Renal cortical epithelial cell (primary cell): ENCODE data around the gene DMPK. TPM values are rescaled to one million over a fixed set of nuclear protein-coding genes. Genes with fewer than 3 reads are reported as not detected.
"Not testable (repeated sequence)": the region's sequence is repeated elsewhere in the genome, so short reads cannot be mapped to it uniquely, and the experiment has no call there.

Experiments used
- DNase-seq: peaks from one replicate; pipeline ENCODE4 v3.0.0-alpha.2; 2011; ENCODE audit warnings: low read depth
- total RNA-seq: library from RNA; depleted of rRNA; stranded (reverse); fragments of >200 nt; gene quantifications from 2 replicates; pipeline ENCODE4 v1.2.3, GENCODE V29; 2014

The DMPK gene
- total RNA-seq, 1 donor from 2014 or later = 32.3 TPM

- DNase-seq = no peak
These were observed 33.4 kb upstream of the DMPK start for GRCh38 chr19:45815481-45816216.

GRCh38 chr19:45814851-45815480 is 32.7 kb upstream of the DMPK start, which contains the start of gene RSPH6A:
RSPH6A (minus strand) TSS chr19:45815308; CDS start chr19:45815176, 132 bp downstream.
- no peak for DNase-seq

DNA sequence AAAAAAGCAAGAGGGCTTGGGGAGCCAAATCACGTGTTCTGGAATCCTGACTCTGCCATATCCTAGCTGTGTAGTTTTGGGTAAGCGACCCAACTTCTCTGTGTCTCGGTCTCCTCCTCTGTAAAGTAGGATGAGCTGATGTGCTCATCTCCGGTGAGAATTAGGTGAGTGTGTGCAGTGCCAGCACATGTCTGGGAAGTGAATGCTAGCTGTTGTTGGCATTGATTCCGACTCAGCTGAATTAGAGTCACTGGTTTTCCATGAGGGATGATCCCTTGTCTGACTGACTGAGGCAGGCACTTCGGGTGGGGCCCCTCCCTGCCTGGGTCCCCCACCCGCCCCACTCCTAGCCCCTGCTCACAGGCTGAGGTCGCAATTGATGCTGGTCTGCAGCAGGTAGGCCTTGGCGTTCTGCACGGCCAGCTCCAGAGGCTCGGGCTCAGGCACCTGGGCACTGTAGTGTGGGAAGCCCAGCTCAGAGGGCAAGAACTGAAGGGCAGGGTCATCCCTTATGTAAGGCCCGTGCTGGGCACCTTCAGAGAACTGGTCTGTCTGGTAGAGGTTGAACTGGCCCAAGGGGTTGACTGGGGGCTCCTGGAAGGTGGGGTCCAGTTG is 32.0 kb upstream of the DMPK start:
- no peak for DNase-seq

- no peak for DNase-seq
These were observed 30.0 kb upstream of the DMPK start for GRCh38 chr19:45812297-45812696.

DNA sequence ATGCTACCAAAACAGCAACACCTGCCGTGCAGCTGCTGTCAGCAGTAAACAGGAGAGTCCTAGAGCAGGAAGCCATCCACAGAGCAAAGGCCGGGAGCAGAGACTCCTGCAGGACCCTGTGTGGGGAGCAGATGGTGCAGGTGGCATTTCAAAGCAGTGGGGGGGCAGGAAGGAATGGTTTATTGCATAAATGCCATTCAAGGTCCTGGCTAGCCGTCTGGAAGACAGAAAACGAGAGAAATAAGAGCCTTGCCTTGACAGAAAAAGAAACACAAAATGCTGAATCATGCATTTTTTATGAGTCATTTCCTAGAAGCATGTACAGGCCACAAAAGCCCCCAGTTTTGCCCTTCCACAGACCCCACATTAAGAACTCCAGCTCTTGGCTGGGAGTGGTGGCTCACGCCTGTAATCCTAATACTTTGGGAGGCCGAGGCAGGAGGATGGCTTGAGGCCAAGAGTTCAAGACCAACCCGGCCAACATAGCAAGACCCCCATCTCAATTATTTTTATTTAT is 27.4 kb upstream of the DMPK start:
- peak; percentile 89 for DNase-seq

DNA sequence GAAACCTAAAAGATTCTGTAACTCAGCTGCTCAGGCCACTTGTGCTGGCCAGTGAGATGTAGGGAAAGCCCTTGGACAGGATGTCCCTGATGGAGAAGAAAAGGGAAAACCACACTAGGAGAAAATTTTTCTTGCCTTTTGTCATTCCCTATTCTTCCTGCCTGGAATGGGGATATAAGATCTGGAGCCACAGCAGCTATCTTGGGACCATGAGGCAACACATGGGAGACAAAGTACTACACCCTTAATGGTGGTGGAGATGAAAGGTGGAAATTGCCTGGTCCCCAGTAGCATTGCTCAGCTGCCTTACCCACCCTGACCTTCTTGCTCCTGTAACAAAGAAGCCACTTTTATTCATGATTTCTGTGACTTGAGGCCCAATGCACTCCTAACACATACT is 23.4 kb upstream of the DMPK start:
- DNase-seq = no peak

GRCh38 chr19:45804959-45805230 is 22.6 kb upstream of the DMPK start:
- DNase-seq = no peak

- DNase-seq = no peak
These were observed 22.1 kb upstream of the DMPK start for GRCh38 chr19:45804140-45804958.

DNA sequence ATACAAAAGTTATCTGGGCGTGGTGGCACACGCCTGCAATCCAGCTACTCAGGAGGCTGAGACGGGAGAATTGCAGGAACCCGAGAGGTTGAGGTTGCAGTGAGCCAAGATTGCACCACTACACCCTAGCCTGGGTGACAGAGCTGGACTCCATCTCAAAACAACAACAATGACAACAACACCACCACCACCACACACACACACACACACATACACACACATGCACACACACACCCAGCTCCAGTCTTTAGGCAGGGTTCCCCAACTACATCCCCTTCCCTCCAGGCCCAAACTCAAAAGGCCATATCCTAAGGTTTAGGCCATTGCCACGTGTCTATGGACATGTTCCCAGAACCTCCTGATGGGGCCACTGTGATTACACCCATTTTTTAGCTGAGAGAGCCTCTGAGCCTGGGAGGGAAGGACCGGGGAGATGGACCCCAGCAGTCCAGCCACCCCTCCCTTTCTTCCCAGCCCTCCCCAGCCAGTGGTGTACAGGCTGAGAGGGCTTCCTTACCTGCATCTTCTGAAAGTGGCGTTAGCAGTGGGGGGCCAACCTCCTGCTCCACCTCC is 19.4 kb upstream of the DMPK start:
- no peak for DNase-seq

DNA sequence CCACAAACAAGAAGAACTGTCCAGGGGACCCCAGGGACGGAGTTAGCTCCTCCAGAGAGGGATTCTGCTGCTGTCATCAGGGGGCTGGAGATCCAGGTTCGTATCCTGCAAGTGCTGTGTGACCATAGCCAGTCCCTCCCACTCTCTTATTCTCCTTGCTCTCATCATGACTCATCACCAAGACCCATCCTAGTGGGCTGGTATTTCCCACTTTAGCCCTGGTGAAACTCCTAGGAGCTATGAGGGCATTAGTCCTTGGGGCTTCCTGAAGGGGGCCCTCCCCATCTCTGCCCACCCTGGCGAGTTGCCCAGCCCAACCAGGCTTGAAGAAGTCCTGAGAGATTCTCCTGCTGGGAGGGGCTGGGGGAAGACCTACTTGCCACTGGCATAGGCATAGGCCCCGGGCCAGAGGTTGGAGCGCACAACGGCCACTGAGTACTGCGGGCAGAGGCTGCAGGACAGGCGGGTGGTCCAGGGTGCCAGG is 17.8 kb upstream of the DMPK start:
- peak; percentile 83 for DNase-seq

DNA sequence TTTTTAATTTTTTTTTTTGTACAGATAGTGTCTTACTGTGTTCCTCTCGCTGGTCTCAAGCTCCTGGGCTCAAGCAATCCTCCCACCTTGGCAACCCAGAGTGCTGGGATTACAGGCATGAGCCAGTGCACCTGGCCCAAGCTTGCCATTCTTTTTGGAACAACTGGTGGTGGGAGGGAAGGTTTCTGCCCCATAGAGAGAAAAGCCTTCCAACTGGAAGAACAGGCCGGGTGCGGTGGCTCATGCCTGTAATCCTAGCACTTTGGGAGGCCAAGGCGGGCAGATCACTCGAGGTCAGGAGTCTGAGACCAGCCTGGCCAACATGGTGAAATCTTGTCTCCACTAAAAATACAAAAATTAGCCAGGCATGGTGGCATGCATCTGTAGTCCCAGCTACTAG is 17.3 kb upstream of the DMPK start:
- DNase-seq = not testable (repeated sequence)

GRCh38 chr19:45798995-45799517 is 16.8 kb upstream of the DMPK start:
- peak; percentile 79 for DNase-seq

GRCh38 chr19:45794627-45795026 is 12.3 kb upstream of the DMPK start:
- DNase-seq = no peak

GRCh38 chr19:45793876-45794275 is 11.6 kb upstream of the DMPK start:
- DNase-seq = no peak

GRCh38 chr19:45793178-45793564 is 10.9 kb upstream of the DMPK start:
- no peak for DNase-seq

GRCh38 chr19:45792470-45793177 is 10.3 kb upstream of the DMPK start, which contains the start of gene DMWD:
DMWD (minus strand) TSS chr19:45792845; CDS start chr19:45792756, 89 bp downstream.
- DNase-seq = peak; percentile 95

GRCh38 chr19:45791744-45792469 is 9.6 kb upstream of the DMPK start:
- no peak for DNase-seq

DNA sequence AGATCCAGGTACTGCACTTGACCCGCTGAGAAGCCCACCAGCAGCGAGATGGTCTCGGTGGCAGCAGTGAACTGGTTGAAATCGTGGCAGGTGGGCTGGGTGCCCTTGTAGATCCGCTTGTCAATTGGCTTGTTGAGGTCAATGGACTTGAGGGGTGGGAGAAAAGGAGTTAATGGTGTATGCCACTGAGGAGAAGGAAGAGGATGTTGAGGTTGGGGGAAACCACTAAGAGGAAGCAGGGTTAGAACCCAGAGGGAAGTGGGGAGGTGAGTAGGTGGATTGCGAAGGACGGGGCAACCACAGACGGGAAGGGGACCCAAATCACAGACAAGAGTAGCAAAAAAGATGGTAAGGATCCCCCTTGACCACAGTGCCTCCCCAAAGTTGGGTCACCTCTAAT is 8.7 kb upstream of the DMPK start:
- no peak for DNase-seq

DNA sequence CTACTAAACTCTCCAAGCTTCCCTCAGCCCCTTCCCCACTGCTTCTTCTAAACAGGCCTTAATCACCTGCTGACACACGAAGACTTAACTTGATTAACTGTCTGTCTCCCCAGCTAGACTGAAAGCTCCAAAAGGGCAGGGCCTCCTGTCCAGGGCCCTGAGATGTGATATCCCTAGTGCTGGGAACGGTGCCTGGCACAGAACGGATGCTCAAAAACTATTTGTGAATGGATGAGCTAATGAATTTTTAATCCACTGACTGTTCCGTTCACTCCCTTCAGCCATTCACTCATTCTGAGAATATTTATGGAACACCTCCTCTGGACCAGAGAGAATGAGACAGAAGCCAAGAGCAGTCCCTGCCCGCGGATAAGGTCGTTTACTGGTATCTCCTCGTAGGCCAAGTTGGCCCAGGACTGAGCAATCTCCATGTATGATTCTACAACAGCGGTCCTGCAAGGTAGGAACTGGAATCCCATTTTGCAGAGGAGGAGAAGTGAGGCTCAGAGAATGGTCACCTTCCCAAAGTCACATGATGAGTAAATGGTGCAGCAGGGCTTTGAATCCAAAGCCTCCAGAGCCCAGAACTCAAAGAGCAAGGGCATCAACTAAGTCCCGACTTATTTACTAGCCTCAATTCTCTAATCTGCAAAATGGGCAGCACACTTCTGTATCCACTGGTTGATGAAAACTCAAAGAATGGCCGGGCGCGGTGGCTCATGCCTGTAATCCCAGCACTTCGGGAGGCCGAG is 6.9 kb upstream of the DMPK start:
- DNase-seq = no peak
